Neutrophil (primary cell): ENCODE results near the gene TMEM183A.

Experiments
- H3K27ac ChIP-seq: fragments of 200-600 bp; sonication (generic); 2 replicates; pipeline ENCODE4 v1.5.1; 2016; ENCODE audit warnings: mild to moderate bottlenecking, moderate library complexity
- H3K27me3 ChIP-seq: fragments of 200-600 bp; sonication (generic); 2 replicates; pipeline ENCODE4 v1.6.0; 2016; ENCODE audit warnings: mild to moderate bottlenecking
- H3K36me3 ChIP-seq: fragments of 200-600 bp; sonication (generic); 2 replicates; pipeline ENCODE4 v1.5.1; 2017
- H3K4me1 ChIP-seq, 2 experiments: fragments of 200-600 bp in 1 of 2; sonication (generic) in 1 of 2; 1 replicate in 1 of 2; 2 replicates in 1 of 2; pipeline versions ENCODE4 v1.5.1 to v1.6.1; 2013 to 2016; ENCODE audit warnings: low read depth in 1 of 2, low read length in 1 of 2, mild to moderate bottlenecking in 1 of 2, moderate library complexity in 1 of 2; ENCODE audit not compliant: control insufficient read depth in 1 of 2, insufficient read depth in 1 of 2
- H3K4me3 ChIP-seq, 2 experiments: fragments of 200-600 bp in 1 of 2; sonication (generic) in 1 of 2; 1 replicate in 1 of 2; 2 replicates in 1 of 2; pipeline ENCODE4 v1.5.1; 2013 to 2016; ENCODE audit warnings: low read depth in 1 of 2, low read length in 1 of 2, mild to moderate bottlenecking in 1 of 2, moderate library complexity in 1 of 2
- H3K9me3 ChIP-seq: fragments of 200-600 bp; sonication (generic); 2 replicates; pipeline ENCODE4 v1.5.1; 2016
- TF ChIP-seq, protein P1 (sequence below): fragments of 200-600 bp; sonication (generic); IDR thresholded peaks from 2 replicates; pipeline ENCODE4 v1.5.1; 2016; ENCODE audit warnings: antibody characterized with exemption

Gene TMEM183A

DNA sequence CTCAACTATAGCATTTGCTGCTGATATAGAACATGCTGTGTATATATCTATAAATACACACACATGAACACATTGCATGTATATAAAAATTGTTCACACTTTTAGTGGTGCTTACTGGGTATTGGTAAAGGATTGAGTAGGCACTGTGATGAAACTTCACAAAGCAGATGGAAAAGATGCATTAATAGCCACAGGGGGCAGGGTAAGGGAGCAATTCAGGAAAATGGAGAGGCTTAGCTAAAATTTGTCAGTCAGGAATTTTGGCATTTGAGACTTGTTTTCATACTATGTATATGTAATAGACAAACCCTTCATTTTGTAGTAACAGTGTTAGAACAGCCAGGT, 18.5 kb downstream of the TMEM183A start:
- TF ChIP-seq, protein P1, sequence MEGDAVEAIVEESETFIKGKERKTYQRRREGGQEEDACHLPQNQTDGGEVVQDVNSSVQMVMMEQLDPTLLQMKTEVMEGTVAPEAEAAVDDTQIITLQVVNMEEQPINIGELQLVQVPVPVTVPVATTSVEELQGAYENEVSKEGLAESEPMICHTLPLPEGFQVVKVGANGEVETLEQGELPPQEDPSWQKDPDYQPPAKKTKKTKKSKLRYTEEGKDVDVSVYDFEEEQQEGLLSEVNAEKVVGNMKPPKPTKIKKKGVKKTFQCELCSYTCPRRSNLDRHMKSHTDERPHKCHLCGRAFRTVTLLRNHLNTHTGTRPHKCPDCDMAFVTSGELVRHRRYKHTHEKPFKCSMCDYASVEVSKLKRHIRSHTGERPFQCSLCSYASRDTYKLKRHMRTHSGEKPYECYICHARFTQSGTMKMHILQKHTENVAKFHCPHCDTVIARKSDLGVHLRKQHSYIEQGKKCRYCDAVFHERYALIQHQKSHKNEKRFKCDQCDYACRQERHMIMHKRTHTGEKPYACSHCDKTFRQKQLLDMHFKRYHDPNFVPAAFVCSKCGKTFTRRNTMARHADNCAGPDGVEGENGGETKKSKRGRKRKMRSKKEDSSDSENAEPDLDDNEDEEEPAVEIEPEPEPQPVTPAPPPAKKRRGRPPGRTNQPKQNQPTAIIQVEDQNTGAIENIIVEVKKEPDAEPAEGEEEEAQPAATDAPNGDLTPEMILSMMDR = no peak

DNA sequence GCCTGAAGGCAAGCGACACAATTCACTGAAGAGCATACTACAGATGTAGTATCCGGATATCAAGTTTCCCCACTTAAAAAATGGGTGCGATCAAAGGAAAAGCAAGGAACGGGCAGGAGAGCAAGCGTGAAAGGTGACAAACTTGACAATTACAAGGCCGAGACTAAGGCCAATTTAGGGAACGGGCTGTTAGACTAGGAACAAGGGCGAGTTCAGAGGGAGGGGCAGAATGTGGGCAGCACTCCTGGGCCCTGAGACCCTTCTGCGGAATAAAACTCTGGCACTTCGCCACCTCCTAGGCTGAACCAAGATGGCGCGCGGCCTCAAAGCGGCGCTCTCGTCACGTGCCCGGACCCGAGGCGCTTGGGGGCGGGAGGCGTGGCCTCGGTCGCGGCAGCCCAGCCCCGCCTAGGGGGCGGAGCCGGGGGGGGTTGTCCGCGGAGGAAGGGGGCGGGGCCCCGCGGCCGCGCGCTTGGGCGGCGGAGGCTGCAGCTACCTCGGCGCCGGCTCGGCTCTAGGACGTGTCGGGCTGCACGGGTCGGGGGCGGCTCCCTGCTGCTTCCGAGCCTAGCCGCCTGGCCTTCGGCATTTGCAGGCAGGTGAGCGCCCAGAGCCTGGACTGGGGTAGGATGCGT, 19.0 kb downstream of the TMEM183A start, which contains the start of gene PPFIA4:
PPFIA4 (plus strand) TSS at position 461 of the 635 bp plus-strand sequence. CDS start 12,518 bp downstream, outside the sequence.
- peaks cover 6 to 17% of the 10 kb centered on the region in 2 experiments for H3K4me1 ChIP-seq
- H3K4me3 ChIP-seq = peak within 1 kb of the TSS; percentile 75 to 86
- peak within 1 kb of the TSS; percentile 55 for H3K27ac ChIP-seq
- no peaks in the 10 kb centered on the region for H3K9me3 ChIP-seq
- peaks cover 30% of the 10 kb centered on the region for H3K27me3 ChIP-seq
- TF ChIP-seq, protein P1 = peak; percentile 30
- peaks cover 31% of the 10 kb centered on the region for H3K36me3 ChIP-seq

More for the DNA sequence above, 18.5 kb downstream of the TMEM183A start:
- H3K9me3 ChIP-seq = no peaks in the 10 kb centered on the region
- peaks cover 30% of the 10 kb centered on the region for H3K27me3 ChIP-seq
- peaks cover 6 to 17% of the 10 kb centered on the region in 2 experiments for H3K4me1 ChIP-seq
- H3K36me3 ChIP-seq = peaks cover 36% of the 10 kb centered on the region
- H3K27ac ChIP-seq = peak overlapping the region; percentile 55
- peak overlapping the region; percentile 75 to 86 for H3K4me3 ChIP-seq

DNA sequence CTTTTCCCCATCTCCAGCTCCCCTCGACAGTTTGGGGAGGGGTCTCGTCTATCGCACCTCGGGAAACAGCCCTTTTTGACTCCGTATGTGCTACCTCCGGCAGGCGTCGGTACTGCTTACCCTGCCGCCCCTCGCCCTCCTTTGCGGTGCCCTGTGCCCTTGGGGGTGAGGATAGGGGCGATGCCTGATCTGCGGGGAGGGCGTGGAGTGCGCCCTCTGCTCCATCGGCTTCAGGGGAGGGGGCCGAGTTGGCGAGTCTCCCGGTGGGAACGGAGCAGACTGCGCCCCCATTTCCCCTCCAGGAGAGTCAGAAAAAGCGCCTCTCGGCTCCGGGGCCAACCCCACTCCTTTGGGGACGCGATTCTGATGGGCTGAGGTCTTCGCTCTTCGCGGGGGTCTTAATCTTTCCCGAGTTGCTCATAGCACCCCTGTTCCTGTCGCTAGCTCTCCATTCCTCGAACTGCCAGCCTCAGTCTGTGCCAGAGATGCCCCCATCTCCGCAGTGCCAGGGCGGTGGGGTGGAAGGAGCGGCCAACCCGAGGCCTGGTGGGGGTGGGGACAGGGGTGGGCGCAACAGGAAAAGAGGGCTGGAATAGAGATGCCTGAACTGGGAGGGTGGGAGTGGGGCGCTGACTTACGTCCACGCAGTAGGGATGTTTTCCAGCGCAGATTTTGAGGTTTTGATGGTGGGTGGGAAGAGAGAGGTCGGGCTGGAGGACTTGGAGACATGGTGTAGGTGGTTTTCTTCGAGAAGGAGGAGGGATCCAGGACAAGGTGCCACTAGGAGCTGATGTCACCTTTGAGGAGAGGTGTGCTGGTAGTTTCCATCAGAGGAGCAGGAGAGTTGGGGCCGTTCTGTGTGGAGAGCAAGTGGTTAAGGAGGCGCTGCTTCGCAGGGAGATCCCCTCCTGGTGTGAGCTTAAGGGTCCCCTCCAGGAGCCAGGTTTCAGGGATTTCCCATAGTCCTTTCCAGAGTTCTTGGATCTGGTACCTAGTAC, 19.8 kb downstream of the TMEM183A start:
- TF ChIP-seq, protein P1 = no peak
- H3K36me3 ChIP-seq = peaks cover 23% of the 10 kb centered on the region
- peaks cover 30% of the 10 kb centered on the region for H3K27me3 ChIP-seq
- H3K4me1 ChIP-seq = peaks cover 6 to 17% of the 10 kb centered on the region in 2 experiments
- peak overlapping the region; percentile 75 to 86 for H3K4me3 ChIP-seq
- peak overlapping the region; percentile 55 for H3K27ac ChIP-seq
- no peaks in the 10 kb centered on the region for H3K9me3 ChIP-seq

DNA sequence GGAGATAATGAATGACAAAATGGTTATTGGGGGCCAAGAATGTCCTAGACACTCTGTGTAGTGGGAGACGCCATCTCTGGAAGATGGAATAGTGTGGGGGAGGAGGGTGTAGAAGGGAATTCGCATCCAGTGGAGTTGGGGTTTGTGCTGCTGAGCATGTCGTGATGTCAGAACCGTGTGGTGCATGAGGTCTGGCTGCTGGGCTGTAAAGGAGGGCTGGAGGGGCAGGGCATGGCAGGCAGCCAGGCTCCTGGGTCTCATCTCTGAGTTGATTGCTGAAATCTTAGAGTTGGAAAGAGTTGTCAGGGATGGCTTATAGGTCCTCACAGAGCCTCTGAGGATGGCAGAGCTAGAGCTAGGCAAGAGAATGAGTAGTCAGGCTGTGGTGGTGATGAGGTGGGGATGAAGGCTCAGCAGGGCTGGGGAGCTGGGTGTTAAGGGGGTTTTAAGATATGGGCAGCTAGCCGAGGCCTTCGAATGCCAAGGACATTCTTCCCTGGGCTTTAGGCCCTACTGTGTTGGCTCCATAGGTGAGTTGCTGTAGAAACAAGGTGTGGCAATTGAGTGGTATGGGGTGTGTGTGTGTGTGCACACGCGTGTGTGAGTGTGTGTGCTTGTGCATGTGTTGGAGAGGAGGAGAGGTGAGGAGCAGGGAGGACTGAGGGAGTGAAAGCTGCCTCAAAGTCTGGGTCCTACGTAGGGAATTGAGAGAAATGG, 21.1 kb downstream of the TMEM183A start:
- peaks cover 17% of the 10 kb centered on the region for H3K36me3 ChIP-seq
- peaks cover 30% of the 10 kb centered on the region for H3K27me3 ChIP-seq
- no peak overlapping the region for H3K4me3 ChIP-seq
- H3K27ac ChIP-seq = no peak overlapping the region
- peaks cover 6 to 17% of the 10 kb centered on the region in 2 experiments for H3K4me1 ChIP-seq
- H3K9me3 ChIP-seq = no peaks in the 10 kb centered on the region
- TF ChIP-seq, protein P1 = no peak
